SKM-1 (cell line): Measurements from ENCODE around the gene SHD.
"Not testable (repeated sequence)": the region's sequence is repeated elsewhere in the genome, so short reads cannot be mapped to it uniquely, and the experiment has no call there.

Source experiments
- DNase-seq: peaks from one replicate; lab custom pipeline; 2025; ENCODE audit not compliant: unreplicated experiment; lab: John Stamatoyannopoulos, UW

The SHD gene, protein sequence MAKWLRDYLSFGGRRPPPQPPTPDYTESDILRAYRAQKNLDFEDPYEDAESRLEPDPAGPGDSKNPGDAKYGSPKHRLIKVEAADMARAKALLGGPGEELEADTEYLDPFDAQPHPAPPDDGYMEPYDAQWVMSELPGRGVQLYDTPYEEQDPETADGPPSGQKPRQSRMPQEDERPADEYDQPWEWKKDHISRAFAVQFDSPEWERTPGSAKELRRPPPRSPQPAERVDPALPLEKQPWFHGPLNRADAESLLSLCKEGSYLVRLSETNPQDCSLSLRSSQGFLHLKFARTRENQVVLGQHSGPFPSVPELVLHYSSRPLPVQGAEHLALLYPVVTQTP

GRCh38 chr19:4278419-4279266 is at the start of gene SHD:
TSS of gene SHD (plus strand) at chr19:4279266. CDS start at chr19:4280064, 798 bp downstream.
- DNase-seq = no peak

- DNase-seq = not testable (repeated sequence)
Observed at GRCh38 chr19:4230237-4230636, 48.8 kb upstream of the SHD start.

- not testable (repeated sequence) for DNase-seq
Observed at GRCh38 chr19:4231521-4231920, 47.5 kb upstream of the SHD start.

DNA sequence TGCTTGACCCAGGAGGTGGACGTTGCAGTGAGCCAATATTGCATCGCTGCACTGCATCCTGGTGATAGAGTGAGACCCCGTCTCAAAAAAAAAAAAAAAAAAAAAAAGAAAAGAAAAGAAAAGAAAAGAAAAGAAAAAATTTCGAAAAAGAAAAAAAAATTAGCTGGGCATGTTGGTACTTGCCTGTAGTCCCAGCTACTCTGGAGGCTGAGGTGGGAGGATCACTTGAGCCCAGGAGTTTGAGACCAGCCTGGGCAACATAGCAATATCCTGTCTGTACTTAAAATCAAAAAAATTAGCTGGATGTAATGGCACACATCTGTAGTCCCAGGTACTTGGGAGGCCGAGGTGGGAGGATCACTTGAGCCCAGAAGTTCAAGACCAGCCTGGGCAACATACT is 46.9 kb upstream of the SHD start:
- DNase-seq = not testable (repeated sequence)

- DNase-seq = no peak
Observed at GRCh38 chr19:4232614-4233281, 46.3 kb upstream of the SHD start.

- DNase-seq = peak; percentile 11
Observed at GRCh38 chr19:4233282-4233853, 45.7 kb upstream of the SHD start.

- no peak for DNase-seq
Observed at GRCh38 chr19:4234142-4234861, 44.8 kb upstream of the SHD start.

DNA sequence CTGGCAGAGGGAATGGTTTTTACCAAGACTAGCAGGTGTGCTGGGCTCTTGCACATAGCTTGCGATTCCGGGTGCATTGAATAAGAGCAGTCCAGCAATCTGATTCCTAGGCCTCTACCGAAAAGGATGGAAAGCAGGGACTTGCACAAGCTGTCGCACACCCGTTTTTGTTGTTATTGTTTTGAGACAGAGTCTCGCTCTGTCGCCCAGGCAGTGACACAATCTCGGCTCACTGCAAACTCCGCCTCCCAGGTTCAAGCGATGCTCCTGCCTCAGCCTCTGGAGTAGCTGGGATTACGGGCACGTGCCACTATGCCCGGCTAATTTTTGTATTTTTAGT is 44.2 kb upstream of the SHD start:
- no peak for DNase-seq

GRCh38 chr19:4237510-4237909 is 41.6 kb upstream of the SHD start:
- not testable (repeated sequence) for DNase-seq

GRCh38 chr19:4238831-4239230 is 40.2 kb upstream of the SHD start:
- no peak for DNase-seq

GRCh38 chr19:4241824-4242430 is 37.1 kb upstream of the SHD start:
- no peak for DNase-seq

- DNase-seq = not testable (repeated sequence)
Observed at GRCh38 chr19:4245938-4246337, 33.1 kb upstream of the SHD start.

- peak; percentile 98 for DNase-seq
Observed at GRCh38 chr19:4246767-4247593, 32.1 kb upstream of the SHD start, which contains the start of gene YJU2. TSS of gene YJU2 (plus strand) at chr19:4247080. CDS start at chr19:4247147, 67 bp downstream.

DNA sequence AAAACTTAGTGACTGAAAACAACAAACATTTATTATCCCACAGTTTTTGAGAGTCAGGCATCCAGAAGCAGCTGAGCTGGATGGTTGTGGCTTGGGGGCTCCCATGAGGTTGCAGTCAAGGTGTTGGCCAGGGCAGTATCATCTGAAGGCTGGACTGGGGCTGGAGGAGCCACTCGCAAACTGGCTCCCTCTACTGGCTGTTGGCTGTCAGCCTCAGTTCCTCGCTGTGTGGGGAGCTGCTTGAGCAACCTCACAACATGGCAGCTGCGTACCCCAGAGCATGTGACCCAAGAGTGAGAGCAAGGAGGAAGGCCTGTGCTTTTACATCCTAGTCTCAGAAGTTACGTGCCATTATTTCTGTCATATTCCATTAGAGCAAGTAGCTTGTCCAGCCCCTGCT is 22.5 kb upstream of the SHD start:
- DNase-seq = no peak

- DNase-seq = no peak
Observed at GRCh38 chr19:4257025-4257424, 22.0 kb upstream of the SHD start.

DNA sequence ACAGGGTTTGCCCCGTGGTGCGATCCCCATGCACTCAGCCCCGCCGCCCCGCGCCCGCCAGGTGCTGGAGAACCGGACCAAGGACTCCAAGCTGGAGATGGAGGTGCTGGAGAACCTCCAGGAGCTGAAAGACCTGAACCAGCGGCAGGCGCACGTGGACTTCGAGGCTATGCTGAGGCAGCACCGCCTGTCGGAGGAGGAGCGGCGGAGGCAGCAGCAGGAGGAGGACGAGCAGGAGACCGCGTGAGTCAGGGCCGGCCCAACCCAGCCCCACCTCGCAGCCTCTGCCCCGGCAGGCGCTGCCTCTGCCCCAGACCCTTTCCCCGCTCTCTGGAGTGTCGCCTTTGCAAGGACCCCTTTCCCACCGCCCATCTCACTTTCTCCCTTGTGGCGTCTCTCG is 20.9 kb upstream of the SHD start:
- no peak for DNase-seq

DNA sequence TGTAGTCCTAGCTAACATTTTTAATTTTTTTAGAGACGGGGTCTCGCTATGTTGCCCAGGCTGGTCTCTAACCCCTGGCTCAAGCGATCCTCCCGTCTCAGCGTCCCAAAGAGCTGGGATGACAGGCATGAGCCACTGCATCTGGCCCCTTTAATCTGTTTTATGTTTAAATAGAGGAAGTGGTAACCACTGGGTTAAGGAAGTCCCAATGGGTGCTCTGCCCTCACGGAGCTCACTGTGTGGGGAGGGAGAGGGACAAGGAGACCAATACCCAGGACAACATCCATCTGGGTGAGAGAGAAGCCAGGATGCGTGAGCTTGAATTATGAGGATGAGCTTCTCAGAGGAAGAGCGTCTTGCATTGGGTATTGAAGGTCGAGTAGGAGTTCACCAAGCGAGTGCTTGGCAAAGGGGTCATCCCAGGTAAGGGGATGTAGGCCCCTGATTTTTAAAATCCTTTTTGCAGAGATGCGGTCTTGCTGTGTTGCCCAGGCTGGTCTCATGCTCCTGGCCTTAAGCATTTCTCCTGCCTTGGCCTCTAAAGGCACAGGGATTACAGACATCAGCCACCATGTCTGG is 18.4 kb upstream of the SHD start:
- DNase-seq = no peak

- no peak for DNase-seq
Observed at GRCh38 chr19:4264812-4265211, 14.3 kb upstream of the SHD start.
